GF-D8 (cell line): ENCODE measurements around the gene COL23A1.

Source experiments
- DNase-seq: peaks from one replicate; lab custom pipeline; 2025; lab: John Stamatoyannopoulos, UW

Gene COL23A1

GRCh38 chr5:178460174-178460573 lies 130.0 kb downstream of the COL23A1 start:
- DNase-seq = no peak

DNA sequence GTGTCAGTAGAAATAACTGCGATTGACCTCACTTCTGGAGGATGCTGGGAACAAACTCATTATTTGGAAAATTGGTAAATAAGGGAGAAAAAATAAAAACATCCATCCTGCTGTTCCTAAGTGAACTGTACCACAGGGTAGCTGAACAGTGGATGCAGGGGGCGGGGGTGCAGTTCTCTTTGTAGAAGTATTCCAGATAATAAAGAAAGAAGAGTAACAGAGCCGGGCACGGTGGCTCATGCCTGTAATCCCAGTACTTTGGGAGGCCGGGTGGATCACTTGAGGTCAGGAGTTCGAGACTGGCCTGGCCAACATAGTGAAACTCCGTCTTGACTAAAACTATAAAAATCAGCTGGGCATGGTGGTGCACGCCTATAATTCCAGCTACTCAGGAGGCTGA lies 132.1 kb downstream of the COL23A1 start:
- DNase-seq = no peak

DNA sequence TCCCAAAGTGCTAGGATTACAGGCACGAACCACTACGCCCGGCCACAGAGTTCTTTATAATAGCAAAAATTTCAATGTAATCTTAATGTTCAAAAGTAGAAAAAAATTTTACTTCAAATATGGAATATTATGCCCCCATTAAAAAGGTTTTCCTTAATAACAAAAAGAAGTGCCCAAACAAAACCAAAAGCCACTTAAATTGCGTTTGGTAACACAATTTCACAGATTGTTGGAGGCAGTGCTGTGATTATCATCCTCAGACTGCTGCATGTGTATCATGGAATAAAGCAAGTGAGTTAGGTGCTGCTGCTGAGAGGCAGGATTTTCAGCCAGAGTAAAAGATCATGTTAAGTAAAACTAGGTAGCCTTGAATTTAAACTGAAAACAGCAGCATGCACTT lies 132.7 kb downstream of the COL23A1 start:
- DNase-seq = no peak

- DNase-seq = no peak
Measured at GRCh38 chr5:178455480-178455835, 134.7 kb downstream of the COL23A1 start.

DNA sequence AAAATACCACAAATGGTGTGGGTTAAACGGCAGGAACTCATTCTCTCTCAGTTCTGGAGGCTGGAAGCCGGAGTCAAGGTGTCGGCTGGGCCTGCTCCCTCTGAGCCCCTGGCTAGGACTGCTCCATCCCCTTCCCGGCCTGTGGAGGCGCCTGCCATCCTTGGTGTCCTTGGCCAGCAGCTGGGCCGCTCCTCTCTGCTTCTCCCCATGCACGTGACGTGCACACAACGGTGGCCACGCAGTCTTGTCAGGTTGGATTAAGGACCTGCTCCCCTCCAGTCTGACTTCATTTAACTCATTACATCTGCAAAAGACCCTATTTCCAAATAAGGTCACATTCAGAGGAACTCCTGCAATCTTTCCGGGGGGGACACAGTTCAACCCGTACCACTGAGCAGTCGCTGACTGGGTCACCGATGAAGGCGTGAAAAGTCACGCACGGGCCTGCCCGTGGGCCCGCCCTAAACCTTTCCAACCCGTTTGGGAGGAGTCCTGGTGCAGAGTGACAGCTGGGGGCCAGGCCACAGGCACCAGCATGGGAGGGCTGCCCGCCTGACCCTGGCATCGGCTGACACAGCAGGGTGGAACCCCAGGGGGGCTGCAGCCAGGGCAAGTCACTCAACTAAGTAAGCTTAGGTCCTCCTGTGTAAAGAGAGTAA lies 135.2 kb downstream of the COL23A1 start:
- DNase-seq = no peak

DNA sequence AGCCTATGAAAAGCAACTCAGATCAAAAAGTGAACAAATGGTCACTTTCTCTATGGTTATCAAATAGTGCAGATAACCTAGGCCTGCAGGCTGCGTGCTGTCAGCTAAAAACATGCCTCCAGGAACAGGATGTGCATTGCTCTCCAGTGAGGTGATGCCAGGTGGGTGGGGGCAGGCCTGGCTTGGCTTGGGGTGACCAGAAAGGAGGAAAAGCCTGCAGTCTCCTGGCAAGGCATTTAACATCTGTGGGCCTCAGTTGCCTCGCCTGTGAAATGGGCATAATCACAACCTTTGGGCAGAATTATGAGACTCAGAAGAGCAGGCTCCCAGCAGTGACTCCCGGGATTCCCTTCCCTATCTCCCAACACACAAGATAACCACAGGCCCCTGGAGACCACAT lies 135.9 kb downstream of the COL23A1 start:
- DNase-seq = no peak

- DNase-seq = no peak
Measured at GRCh38 chr5:178453224-178453623, 137.0 kb downstream of the COL23A1 start.

GRCh38 chr5:178450121-178451028 lies 139.8 kb downstream of the COL23A1 start:
- no peak for DNase-seq

GRCh38 chr5:178449163-178450070 lies 140.8 kb downstream of the COL23A1 start:
- DNase-seq = no peak

DNA sequence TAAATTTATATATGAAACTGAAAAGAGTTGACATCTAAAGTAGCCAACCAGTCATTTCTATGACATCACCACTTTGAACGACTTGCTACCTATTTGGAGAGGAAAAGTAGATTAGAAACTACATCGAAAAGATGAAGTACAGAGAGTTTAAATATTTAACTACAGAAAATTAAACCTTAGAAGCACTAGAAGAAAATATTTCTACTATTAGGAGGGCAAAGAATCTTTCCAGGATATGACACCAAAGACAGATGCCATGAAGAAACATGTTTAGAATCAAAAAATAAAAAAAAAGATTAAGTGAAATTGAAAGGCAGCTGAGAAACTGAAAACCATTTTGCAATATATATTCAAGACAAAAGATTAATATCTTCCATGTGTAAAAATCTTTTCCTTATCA lies 144.7 kb downstream of the COL23A1 start:
- DNase-seq = no peak

GRCh38 chr5:178442405-178443257 lies 147.6 kb downstream of the COL23A1 start:
- DNase-seq = no peak

GRCh38 chr5:178441486-178442270 lies 148.5 kb downstream of the COL23A1 start:
- no peak for DNase-seq

- no peak for DNase-seq
Measured at GRCh38 chr5:178440181-178440580, 150.0 kb downstream of the COL23A1 start.

DNA sequence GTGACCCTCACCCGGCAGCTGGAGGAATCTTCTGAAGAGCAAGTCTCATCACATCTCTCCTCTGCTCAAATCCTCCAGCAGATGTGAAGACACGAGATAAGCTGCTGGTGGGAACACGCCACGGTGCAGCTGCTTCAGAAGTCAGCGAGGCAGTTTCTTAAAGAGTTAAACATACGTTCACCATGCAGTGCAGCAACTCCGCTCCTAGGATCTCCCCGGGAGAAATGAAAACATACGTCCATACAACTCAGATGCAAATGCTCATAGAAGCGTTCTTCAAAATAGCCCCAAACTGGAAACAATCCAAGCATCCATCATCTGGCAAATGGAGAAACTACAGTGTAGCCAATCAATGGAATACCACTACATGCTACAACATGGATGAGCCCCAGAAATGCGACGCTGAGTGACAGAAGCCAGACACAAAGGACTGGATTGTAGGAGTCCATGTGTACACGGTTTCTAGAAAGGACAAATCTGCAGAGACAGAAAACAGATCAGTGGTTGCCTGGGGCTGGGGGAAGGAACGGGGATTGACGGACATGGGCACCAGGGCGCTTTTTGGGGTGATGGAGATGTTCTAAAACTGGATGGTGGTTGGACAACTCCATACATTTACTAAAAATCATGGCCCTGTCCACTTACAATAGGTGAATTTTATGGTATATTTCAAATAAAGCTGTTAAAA lies 150.6 kb downstream of the COL23A1 start:
- no peak for DNase-seq

DNA sequence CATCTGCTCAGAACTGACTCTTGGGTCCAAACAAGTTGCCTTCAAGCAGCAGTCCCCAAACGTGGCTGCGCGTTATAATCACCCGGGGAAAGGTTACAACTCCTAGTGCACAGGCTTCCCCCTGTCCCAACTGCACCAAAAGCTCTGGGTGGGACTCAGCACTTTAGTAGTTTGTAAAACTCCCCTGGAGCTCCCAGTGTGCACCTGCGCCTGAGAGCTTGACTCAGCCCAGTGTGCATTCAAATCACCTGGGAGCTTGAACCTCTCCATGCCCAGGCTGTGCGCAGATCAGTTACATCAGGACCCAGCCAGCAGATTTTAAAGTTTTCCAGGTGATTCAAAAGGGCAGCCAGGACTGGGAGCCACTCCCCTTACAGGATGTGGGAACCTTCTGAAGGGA lies 151.4 kb downstream of the COL23A1 start:
- DNase-seq = no peak

- DNase-seq = no peak
Measured at GRCh38 chr5:178437386-178438075, 152.7 kb downstream of the COL23A1 start.

- DNase-seq = no peak
Measured at GRCh38 chr5:178436326-178436940, 153.8 kb downstream of the COL23A1 start.

GRCh38 chr5:178435321-178436238 lies 154.6 kb downstream of the COL23A1 start:
- no peak for DNase-seq
